GM23248 (cell line): ENCODE measurements around the gene PPP1R12A.

Experiments used
- EZH2 ChIP-seq: fragments of 200-600 bp; sonication (generic); IDR thresholded peaks from 2 replicates; pipeline ENCODE4 v1.6.1; 2018; ENCODE audit warnings: antibody characterized with exemption, mild to moderate bottlenecking; ENCODE audit not compliant: insufficient read depth, poor library complexity, severe bottlenecking
- EZH2phosphoT487 ChIP-seq: fragments of 200-600 bp; sonication (generic); IDR thresholded peaks from 2 replicates; pipeline ENCODE4 v1.6.1; 2018; ENCODE audit warnings: antibody characterized with exemption, moderate library complexity, mild to moderate bottlenecking, low read depth; ENCODE audit not compliant: insufficient read depth

DNA sequence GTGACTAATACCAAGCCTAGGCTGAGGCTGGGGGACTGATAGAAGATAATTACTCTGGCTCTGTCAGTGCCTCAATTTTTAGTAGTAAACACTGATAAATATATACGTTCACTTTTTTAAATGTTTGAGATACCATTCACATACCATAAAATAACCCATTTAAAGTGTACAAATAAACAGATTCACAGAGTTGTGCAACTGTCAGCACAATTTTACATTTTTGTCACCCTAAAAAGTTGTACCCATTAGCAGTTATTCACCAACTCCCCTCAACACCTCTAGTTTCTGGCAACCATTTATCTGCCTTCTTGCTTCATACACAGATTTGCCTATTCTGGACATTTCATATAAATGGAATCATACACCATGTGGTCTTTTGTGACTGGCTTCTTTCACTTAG, 15.1 kb downstream of the PPP1R12A start:
- TF ChIP-seq EZH2 (no peak), EZH2phosphoT487 (no peak)
